GM23248 (cell line): ENCODE measurements around the gene TRAF2. TPM values are rescaled to one million over a fixed set of nuclear protein-coding genes. Genes with fewer than 3 reads are reported as not detected.

Source experiments
- DNase-seq: peaks from one replicate; pipeline ENCODE4 v3.0.0-alpha.2; 2015
- H2AFZ ChIP-seq: fragments of 200-600 bp; sonication (generic); 2 replicates; pipeline ENCODE4 v1.6.1; 2016; ENCODE audit warnings: antibody characterized with exemption
- H3F3A ChIP-seq: fragments of 200-600 bp; sonication (generic); 2 replicates; pipeline ENCODE4 v1.6.1; 2016; ENCODE audit warnings: mild to moderate bottlenecking, antibody characterized with exemption, mixed run types; ENCODE audit not compliant: insufficient read depth
- H3K27ac ChIP-seq: fragments of 200-600 bp; sonication (generic); 2 replicates; pipeline ENCODE4 v1.5.1; 2016; ENCODE audit warnings: mild to moderate bottlenecking
- H3K27me3 ChIP-seq: fragments of 200-600 bp; sonication (generic); replicated peaks from 2 replicates; pipeline ENCODE4 v1.6.1; 2016; ENCODE audit warnings: mild to moderate bottlenecking; ENCODE audit not compliant: insufficient read depth
- H3K36me3 ChIP-seq: fragments of 200-600 bp; sonication (generic); 2 replicates; pipeline ENCODE4 v1.6.1; 2016; ENCODE audit warnings: low read depth, mild to moderate bottlenecking
- H3K4me1 ChIP-seq: fragments of 200-600 bp; sonication (generic); 2 replicates; pipeline ENCODE4 v1.6.1; 2016; ENCODE audit warnings: mild to moderate bottlenecking; ENCODE audit not compliant: insufficient read depth
- H3K4me2 ChIP-seq: fragments of 200-600 bp; sonication (generic); one replicate; pipeline ENCODE4 v1.6.1; 2016; ENCODE audit warnings: mild to moderate bottlenecking; ENCODE audit not compliant: unreplicated experiment
- H3K4me3 ChIP-seq: fragments of 200-600 bp; sonication (generic); 2 replicates; pipeline ENCODE4 v1.5.1; 2016; ENCODE audit warnings: mild to moderate bottlenecking
- H3K79me2 ChIP-seq: fragments of 200-600 bp; sonication (generic); 2 replicates; pipeline ENCODE4 v1.6.1; 2016; ENCODE audit warnings: mild to moderate bottlenecking; ENCODE audit not compliant: insufficient read depth
- H3K9ac ChIP-seq: fragments of 200-600 bp; sonication (generic); 2 replicates; pipeline ENCODE4 v1.6.1; 2016; ENCODE audit warnings: mild to moderate bottlenecking
- H3K9me2 ChIP-seq: fragments of 200-600 bp; sonication (generic); 2 replicates; pipeline ENCODE4 v1.6.1; 2016; ENCODE audit warnings: mixed run types, mild to moderate bottlenecking, moderate library complexity; ENCODE audit not compliant: insufficient read depth
- H3K9me3 ChIP-seq: fragments of 200-600 bp; sonication (generic); one replicate; pipeline ENCODE4 v1.6.1; 2017; ENCODE audit warnings: low read depth
- H4K20me1 ChIP-seq: fragments of 200-600 bp; sonication (generic); 2 replicates; pipeline ENCODE4 v1.6.0; 2016; ENCODE audit not compliant: insufficient read depth
- EZH2 ChIP-seq: fragments of 200-600 bp; sonication (generic); IDR thresholded peaks from 2 replicates; pipeline ENCODE4 v1.6.1; 2018; ENCODE audit warnings: antibody characterized with exemption, mild to moderate bottlenecking; ENCODE audit not compliant: insufficient read depth, poor library complexity, severe bottlenecking
- EZH2phosphoT487 ChIP-seq: fragments of 200-600 bp; sonication (generic); IDR thresholded peaks from 2 replicates; pipeline ENCODE4 v1.6.1; 2018; ENCODE audit warnings: antibody characterized with exemption, moderate library complexity, mild to moderate bottlenecking, low read depth; ENCODE audit not compliant: insufficient read depth
- WGBS, 2 experiments: methylation state at CpG; one replicate each; pipeline ENCODE4 v1.1.6; 2015 to 2017; ENCODE audit warnings: low lambda C conversion rate in 2 of 2, low coverage in 1 of 2; ENCODE audit errors: missing lambda C conversion rate in 2 of 2; 5-methylcytosine and 5-hydroxymethylcytosine counted together
- in situ Hi-C: fragments of 300-500 bp; cut with MboI; formaldehyde crosslinking; loops from 2 replicates; pipeline ENCODE4 v1.15.0; 2020
- polyA plus RNA-seq: library from polyadenylated mRNA; unstranded; fragments of >200 nt; fragmentation: Nextera tagmentation; extraction: Ambion mirVana; gene quantifications from 2 replicates; pipeline ENCODE4 v1.2.1, GENCODE V29; 2016
- total RNA-seq: library from RNA; depleted of rRNA; stranded (reverse); fragments of >200 nt; shearing (Covaris generic); gene quantifications from 2 replicates; pipeline ENCODE4 v1.2.3, GENCODE V29; 2014

TRAF2 gene
- total and polyA plus RNA-seq, 2 experiments from 2014 or later, result 8.1 to 15.0 TPM

DNA sequence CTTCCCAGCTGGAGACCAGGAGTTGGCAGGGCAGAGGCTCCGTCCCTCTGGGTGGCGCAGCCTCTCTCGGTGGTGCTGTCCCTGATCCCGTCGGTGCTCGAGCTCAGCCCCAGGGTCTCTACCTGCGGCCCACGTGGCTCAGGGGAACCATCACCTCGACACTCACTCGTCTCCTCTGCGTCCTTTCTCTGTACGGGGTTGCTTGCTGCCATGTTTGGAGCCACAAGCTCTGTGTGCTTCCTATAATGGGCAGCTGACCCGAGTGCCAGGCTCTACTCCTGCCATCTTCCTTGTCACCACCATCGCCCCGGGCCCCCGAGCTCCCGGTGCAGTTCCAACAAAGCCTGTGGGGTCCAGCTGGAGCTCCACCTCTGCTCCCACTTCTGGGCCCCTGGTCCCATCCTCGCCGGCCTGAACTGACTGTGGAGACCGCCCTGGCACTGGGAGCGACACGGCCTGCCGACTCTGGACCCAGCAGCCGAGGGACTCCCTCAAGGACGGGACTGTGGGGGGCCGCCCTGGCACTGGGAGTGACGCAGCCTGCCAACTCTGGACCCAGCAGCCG is 53.2 kb downstream of the TRAF2 start:
- no peak overlapping the region for H3K27ac ChIP-seq
- no peaks in the 10 kb centered on the region for H3K9me3 ChIP-seq
- no peaks in the 10 kb centered on the region for H3K27me3 ChIP-seq
- peaks cover 16% of the 10 kb centered on the region; the same call in 1 of the 2 replicates for H3K36me3 ChIP-seq
- no peak overlapping the region for H3K4me2 ChIP-seq
- in situ Hi-C loops, result no loop called here
- H2AFZ ChIP-seq, result no peak overlapping the region
- no peak overlapping the region for H3K4me3 ChIP-seq
- no peak overlapping the region for H3K9ac ChIP-seq
- no peaks in the 10 kb centered on the region for H4K20me1 ChIP-seq
- H3K4me1 ChIP-seq, result no peaks in the 10 kb centered on the region
- peaks cover 16% of the 10 kb centered on the region; the same call in 1 of the 2 replicates for H3F3A ChIP-seq
- peaks cover 30% of the 10 kb centered on the region for H3K79me2 ChIP-seq
- WGBS, 2 experiments, result 86 to 89% methylated on average over 21 to 28 of the region's 28 CpGs
- no peaks in the 10 kb centered on the region for H3K9me2 ChIP-seq
- no peak for DNase-seq
- TF ChIP-seq EZH2 (no peak), EZH2phosphoT487 (no peak)

- Histone ChIP-seq H3K4me1 (no peaks in the 10 kb centered on the region), H3K36me3 (peaks cover 16% of the 10 kb centered on the region; the same call in 1 of the 2 replicates), H3K9me3 (no peaks in the 10 kb centered on the region), H3K27ac (no peak overlapping the region), H3K79me2 (peaks cover 30% of the 10 kb centered on the region), H3K27me3 (no peaks in the 10 kb centered on the region), H3F3A (peaks cover 16% of the 10 kb centered on the region; the same call in 1 of the 2 replicates), H2AFZ (no peak overlapping the region), H3K9ac (no peak overlapping the region), H3K4me3 (no peak overlapping the region), H4K20me1 (no peaks in the 10 kb centered on the region), H3K4me2 (no peak overlapping the region), H3K9me2 (no peaks in the 10 kb centered on the region)
- in situ Hi-C loops, result no loop called here
- WGBS, 2 experiments, result 81 to 83% methylated on average over 15 to 16 of the region's 16 CpGs
- DNase-seq, result no peak
- TF ChIP-seq EZH2 (no peak), EZH2phosphoT487 (no peak)
These were observed 53.7 kb downstream of the TRAF2 start for GRCh38 chr9:136939996-136940525.

DNA sequence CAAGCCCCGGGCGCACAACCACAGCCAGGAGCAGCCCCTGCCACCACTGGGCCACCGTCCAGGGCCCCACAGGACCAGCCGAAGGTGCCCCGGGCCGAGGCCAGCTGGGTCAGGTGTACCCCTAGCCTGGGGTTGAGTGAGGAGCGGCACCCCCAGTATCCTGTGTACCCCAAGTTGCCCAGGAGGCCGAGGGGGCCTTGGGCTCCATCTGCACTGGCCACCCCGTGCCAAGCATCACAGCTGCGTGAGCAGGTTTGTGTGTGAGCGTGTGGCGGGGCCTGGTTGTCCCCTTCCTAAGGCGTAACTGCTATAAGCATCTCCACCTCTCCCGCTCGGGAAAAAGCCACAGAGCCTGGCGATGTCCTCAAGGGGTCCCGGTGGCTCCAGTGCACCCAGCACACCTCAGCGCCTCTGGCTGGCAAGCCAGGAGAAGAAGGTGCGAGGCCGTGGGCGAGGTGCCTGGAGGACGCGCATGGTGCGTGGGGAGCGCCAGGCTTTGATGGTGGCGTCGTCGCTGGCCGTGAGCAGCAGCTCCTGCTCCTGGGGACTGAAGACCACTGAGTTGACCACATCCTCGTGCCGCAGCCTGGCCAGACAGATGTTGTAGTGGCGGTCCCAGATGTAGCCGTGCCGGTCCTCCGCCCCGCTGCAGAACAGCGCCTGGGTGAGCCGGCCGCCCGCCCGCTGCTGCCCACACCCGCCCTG is 54.4 kb downstream of the TRAF2 start:
- H2AFZ ChIP-seq, result no peak overlapping the region
- H4K20me1 ChIP-seq, result no peaks in the 10 kb centered on the region
- no peak overlapping the region for H3K27ac ChIP-seq
- in situ Hi-C loops, result no loop called here
- no peak overlapping the region for H3K4me3 ChIP-seq
- H3K9ac ChIP-seq, result no peak overlapping the region
- WGBS, 2 experiments, result 92 to 94% methylated on average over 30 to 42 of the region's 42 CpGs
- no peak for TF ChIP-seq EZH2
- no peak for TF ChIP-seq EZH2phosphoT487
- H3K9me3 ChIP-seq, result no peaks in the 10 kb centered on the region
- H3K4me2 ChIP-seq, result no peak overlapping the region
- peaks cover 30% of the 10 kb centered on the region for H3K79me2 ChIP-seq
- no peaks in the 10 kb centered on the region for H3K27me3 ChIP-seq
- DNase-seq, result no peak
- no peaks in the 10 kb centered on the region for H3K9me2 ChIP-seq
- peaks cover 16% of the 10 kb centered on the region; the same call in 1 of the 2 replicates for H3F3A ChIP-seq
- H3K4me1 ChIP-seq, result no peaks in the 10 kb centered on the region
- peaks cover 16% of the 10 kb centered on the region; the same call in 1 of the 2 replicates for H3K36me3 ChIP-seq

- 95% methylated on average over 55 of the region's 55 CpGs for WGBS, 2 experiments
- TF ChIP-seq EZH2, result no peak
- no peak for TF ChIP-seq EZH2phosphoT487
- H3K27me3 ChIP-seq, result no peaks in the 10 kb centered on the region
- no peak overlapping the region for H2AFZ ChIP-seq
- no peaks in the 10 kb centered on the region for H3K4me1 ChIP-seq
- H3K4me3 ChIP-seq, result no peak overlapping the region
- no peak for DNase-seq
- H3K9me3 ChIP-seq, result no peaks in the 10 kb centered on the region
- peaks cover 30% of the 10 kb centered on the region for H3K79me2 ChIP-seq
- in situ Hi-C loops, result no loop called here
- H4K20me1 ChIP-seq, result no peaks in the 10 kb centered on the region
- no peaks in the 10 kb centered on the region for H3K9me2 ChIP-seq
- no peak overlapping the region for H3K4me2 ChIP-seq
- no peak overlapping the region for H3K27ac ChIP-seq
- H3K9ac ChIP-seq, result no peak overlapping the region
- peaks cover 14% of the 10 kb centered on the region; the same call in 1 of the 2 replicates for H3F3A ChIP-seq
- H3K36me3 ChIP-seq, result peaks cover 16% of the 10 kb centered on the region; the same call in 1 of the 2 replicates
These were observed 55.2 kb downstream of the TRAF2 start for GRCh38 chr9:136941231-136942111.
